Upper lobe of left lung (tissue), 6 donors: ENCODE data around the gene CTBP2. TPM values are rescaled to one million over a fixed set of nuclear protein-coding genes. Genes with fewer than 3 reads are reported as not detected.

Source experiments
- ATAC-seq, 2 donors: fragments of 200-7000 bp; cut with Tn5 transposase; one replicate each; pipeline ENCODE4 v1.9.1; 2022; ENCODE audit warnings: mild to moderate bottlenecking in 2 of 2, moderate library complexity in 2 of 2; ENCODE audit not compliant: low FRiP score in 2 of 2
- DNase-seq, 2 donors: peaks; one replicate each; pipeline ENCODE4 v3.0.0-alpha.2; 2019 to 2020
- H3K27ac ChIP-seq, 4 donors: fragments of 200-600 bp; sonication (generic); one replicate each; pipeline ENCODE4 v1.5.1; 2016 to 2019
- H3K27me3 ChIP-seq, 4 donors: fragments of 200-600 bp; sonication (generic); one replicate each; pipeline ENCODE4 v1.5.1; 2017 to 2019
- H3K36me3 ChIP-seq, 4 donors: fragments of 200-600 bp; sonication (generic); one replicate each; pipeline ENCODE4 v1.5.1; 2016 to 2019
- H3K4me1 ChIP-seq, 4 donors: fragments of 200-600 bp; sonication (generic); one replicate each; pipeline ENCODE4 v1.5.1; 2018 to 2019
- H3K4me3 ChIP-seq, 4 donors: fragments of 200-600 bp; sonication (generic); one replicate each; pipeline ENCODE4 v1.5.1; 2017 to 2019; ENCODE audit warnings: mild to moderate bottlenecking in 2 of 4, moderate library complexity in 1 of 4
- H3K9me3 ChIP-seq, 4 donors: fragments of 200-600 bp; sonication (generic); one replicate each; pipeline ENCODE4 v1.5.1; 2018 to 2019
- EP300 ChIP-seq, 4 donors: sonication (generic); formaldehyde crosslinking; IDR thresholded peaks; one replicate each; pipeline ENCODE4 v1.5.1; 2017; ENCODE audit warnings: antibody characterized with exemption in 4 of 4, control low read depth in 2 of 4
- POLR2A ChIP-seq, 4 donors: fragments of 450-650 bp; IDR thresholded peaks; one replicate each; pipeline ENCODE4 v1.5.1; 2016 to 2017; ENCODE audit warnings: antibody characterized with exemption in 4 of 4, mild to moderate bottlenecking in 2 of 4
- POLR2AphosphoS5 ChIP-seq, 2 donors: sonication (generic); formaldehyde crosslinking; IDR thresholded peaks; one replicate each; pipeline ENCODE4 v1.5.1; 2017; ENCODE audit warnings: antibody characterized with exemption in 2 of 2
- WGBS, 2 donors: methylation state at CpG; one replicate each; pipeline ENCODE4 v1.1.5; 2017 to 2018; 5-methylcytosine and 5-hydroxymethylcytosine counted together
- total RNA-seq, 6 donors: library from RNA; depleted of rRNA in 4 of 6; stranded (reverse); fragments of >200 nt in 4 of 6; gene quantifications; one replicate each; pipeline versions ENCODE4 v1.1.0 to v1.2.1, GENCODE V29; 2016 to 2021
- TF ChIP-seq, protein P1 (sequence below), 6 experiments: fragments of 450-650 bp in 4 of 6; fragments of 200-600 bp in 2 of 6; sonication (generic) in 2 of 6; IDR thresholded peaks; one replicate each; pipeline ENCODE4 v1.5.1; 2016 to 2019; ENCODE audit warnings: antibody characterized with exemption in 6 of 6
- donor health status: DM: no; HTN: no; CAD: no; lungs with moderate emphysema.
- donor health status: DM: no; HTN: yes; CAD: no; lungs with severe emphysema.

CTBP2 gene
- total RNA-seq, 6 donors from 2014 or later = 47.1 to 82.5 (median 59.7) TPM

DNA sequence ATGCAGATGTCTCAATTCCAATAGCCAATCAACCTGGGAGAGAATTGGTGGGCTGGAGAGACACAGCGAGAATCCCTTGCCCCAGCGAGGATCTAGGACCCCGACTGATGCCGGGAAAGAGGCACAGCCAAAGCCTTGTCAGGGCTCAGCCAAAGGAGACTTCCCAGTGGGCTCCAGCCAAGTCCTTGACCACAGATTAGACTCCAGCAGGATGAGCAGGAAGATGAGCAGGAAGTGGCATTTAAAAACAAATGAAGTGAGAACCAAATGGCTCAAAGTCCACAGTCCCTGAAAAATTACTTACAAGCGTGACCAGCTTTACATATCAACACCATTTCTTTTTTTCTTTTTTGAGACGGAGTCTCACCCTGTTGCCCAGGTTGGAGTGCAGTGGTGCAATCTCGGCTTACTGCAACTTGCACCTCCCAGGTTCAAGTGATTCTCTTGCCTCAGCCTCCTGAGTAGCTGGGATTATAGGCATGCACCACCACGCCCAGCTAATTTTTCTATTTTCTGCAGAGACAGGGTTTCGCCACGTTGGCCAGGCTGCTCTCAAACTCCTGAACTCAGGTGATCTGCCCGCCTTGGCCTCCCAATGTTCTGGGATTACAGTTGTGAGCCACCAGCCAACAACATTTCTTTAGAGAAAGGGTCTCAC is 40.2 kb downstream of the CTBP2 start:
- ATAC-seq (no peak), DNase-seq (no peak)
- peak overlapping the region; percentile 10 to 61 (median 16) for H3K27ac ChIP-seq
- WGBS, 2 donors = 57 to 60% methylated on average over 11 of the region's 11 CpGs
- no peaks in the 10 kb centered on the region for H3K27me3 ChIP-seq
- H3K36me3 ChIP-seq = no peaks in the 10 kb centered on the region
- H3K4me1 ChIP-seq = peaks cover 59 to 82% (median 78%) of the 10 kb centered on the region in 4 donors
- H3K4me3 ChIP-seq = no peak overlapping the region
- H3K9me3 ChIP-seq = no peaks in the 10 kb centered on the region
- TF ChIP-seq EP300 (IDR thresholded peaks at IDR 0.05) = no peak
- TF ChIP-seq POLR2AphosphoS5 (IDR thresholded peaks at IDR 0.05) = no peak
- TF ChIP-seq, protein P1, sequence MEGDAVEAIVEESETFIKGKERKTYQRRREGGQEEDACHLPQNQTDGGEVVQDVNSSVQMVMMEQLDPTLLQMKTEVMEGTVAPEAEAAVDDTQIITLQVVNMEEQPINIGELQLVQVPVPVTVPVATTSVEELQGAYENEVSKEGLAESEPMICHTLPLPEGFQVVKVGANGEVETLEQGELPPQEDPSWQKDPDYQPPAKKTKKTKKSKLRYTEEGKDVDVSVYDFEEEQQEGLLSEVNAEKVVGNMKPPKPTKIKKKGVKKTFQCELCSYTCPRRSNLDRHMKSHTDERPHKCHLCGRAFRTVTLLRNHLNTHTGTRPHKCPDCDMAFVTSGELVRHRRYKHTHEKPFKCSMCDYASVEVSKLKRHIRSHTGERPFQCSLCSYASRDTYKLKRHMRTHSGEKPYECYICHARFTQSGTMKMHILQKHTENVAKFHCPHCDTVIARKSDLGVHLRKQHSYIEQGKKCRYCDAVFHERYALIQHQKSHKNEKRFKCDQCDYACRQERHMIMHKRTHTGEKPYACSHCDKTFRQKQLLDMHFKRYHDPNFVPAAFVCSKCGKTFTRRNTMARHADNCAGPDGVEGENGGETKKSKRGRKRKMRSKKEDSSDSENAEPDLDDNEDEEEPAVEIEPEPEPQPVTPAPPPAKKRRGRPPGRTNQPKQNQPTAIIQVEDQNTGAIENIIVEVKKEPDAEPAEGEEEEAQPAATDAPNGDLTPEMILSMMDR (IDR thresholded peaks at IDR 0.05) = no peak
- TF ChIP-seq POLR2A (IDR thresholded peaks at IDR 0.05) = no peak

DNA sequence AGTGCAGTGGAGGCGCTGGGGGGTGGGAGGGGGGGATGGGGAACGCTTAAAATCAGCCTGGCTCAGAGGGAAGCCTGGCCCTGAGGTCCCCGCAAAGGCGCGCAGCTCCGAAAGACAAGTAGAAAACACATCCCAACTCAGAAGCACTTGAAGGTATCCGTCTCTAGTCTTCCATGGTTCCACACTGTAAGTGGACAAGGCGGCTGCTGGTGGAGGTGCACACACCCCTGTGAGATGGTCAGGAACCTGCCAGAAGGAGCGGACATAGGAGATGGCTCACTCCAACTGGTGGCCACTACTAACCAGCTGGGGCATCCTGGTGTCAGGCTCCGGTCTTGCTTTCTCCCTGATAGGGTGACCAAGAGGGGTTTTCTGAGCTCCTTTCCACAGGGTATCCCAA is 41.7 kb downstream of the CTBP2 start:
- 94 to 95% methylated on average over 4 to 10 of the region's 10 CpGs for WGBS, 2 donors
- Histone ChIP-seq H3K4me1 (peaks cover 60 to 87% (median 76%) of the 10 kb centered on the region in 4 donors), H3K9me3 (no peaks in the 10 kb centered on the region), H3K4me3 (no peak overlapping the region), H3K27ac (peak overlapping the region; percentile 60 to 79 (median 68)), H3K27me3 (no peaks in the 10 kb centered on the region), H3K36me3 (no peaks in the 10 kb centered on the region)
- ATAC-seq (no peak), DNase-seq (no peak)
- TF ChIP-seq, protein P1 (IDR thresholded peaks at IDR 0.05) = no peak
- TF ChIP-seq POLR2A (IDR thresholded peaks at IDR 0.05) (no peak), EP300 (IDR thresholded peaks at IDR 0.05) (no peak), POLR2AphosphoS5 (IDR thresholded peaks at IDR 0.05) (no peak)

DNA sequence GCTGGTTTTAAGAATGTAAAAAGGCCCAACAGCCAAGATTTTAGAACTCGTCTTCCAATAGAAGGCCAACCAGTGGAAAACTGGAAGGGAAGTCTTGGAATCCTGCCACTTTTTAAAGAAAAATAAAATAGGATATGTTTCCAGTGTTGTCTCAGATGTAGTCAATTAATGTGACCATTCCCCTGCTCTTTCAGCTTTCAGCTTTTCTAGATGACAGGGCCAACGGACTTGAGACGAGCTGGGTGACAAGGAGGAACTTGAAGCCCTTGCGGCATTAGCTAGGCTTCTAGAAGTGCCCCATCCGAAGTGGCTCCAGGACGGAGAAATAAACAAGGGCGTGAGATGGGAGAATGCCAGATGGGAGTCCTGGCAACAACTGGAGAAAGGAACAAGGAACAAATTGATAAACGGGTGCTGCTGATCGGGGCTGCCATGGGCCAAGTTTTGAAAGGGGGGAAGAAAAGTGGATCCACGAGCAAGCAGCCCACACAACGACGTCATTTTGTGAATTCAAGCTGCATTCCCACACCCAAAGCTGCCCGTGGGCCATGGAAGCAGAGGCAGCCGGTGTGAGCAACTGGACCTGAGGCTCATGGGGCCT is 42.3 kb downstream of the CTBP2 start:
- ATAC-seq = no peak
- peak overlapping the region; percentile 60 to 79 (median 68) for H3K27ac ChIP-seq
- no peaks in the 10 kb centered on the region for H3K27me3 ChIP-seq
- WGBS, 2 donors = 19 to 36% methylated on average over 13 to 14 of the region's 14 CpGs
- no peaks in the 10 kb centered on the region for H3K9me3 ChIP-seq
- no peak overlapping the region for H3K4me3 ChIP-seq
- peaks cover 58 to 87% (median 74%) of the 10 kb centered on the region in 4 donors for H3K4me1 ChIP-seq
- DNase-seq = no peak
- no peak for TF ChIP-seq EP300 (IDR thresholded peaks at IDR 0.05)
- H3K36me3 ChIP-seq = no peaks in the 10 kb centered on the region

DNA sequence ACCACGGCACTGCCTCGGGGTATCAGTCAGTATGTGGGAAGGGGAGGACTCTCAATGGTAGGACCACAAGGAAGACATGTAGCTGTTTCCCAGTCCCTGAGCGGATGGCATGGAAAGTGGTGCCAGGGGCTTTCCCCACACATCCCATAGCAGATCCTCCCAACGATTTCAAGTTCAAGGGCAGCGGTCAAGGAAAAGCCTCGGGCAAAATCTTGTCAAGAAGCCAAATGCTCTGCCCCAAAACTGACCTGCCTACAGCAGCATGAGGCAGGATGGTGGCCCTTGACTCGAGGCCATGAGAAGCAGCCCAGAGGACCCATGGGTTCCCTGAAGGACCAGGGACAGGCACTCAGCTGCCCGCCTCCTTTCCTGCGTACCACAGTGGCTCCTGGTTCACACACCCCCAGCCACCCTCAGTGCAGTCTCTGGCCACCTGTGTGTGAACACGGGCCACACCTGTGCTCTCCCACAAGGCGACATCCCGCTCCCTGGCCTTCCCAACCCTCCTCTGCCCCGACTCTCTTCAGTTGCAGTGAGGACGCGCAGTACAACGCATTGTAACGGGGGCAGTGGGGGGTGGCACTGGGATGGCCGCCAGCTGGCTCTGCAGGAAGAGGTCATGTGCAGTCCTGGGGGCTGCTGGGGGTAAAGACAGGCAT is 43.6 kb downstream of the CTBP2 start:
- Histone ChIP-seq H3K27me3 (no peaks in the 10 kb centered on the region), H3K9me3 (no peaks in the 10 kb centered on the region), H3K27ac (peak overlapping the region in 2 of 4 donors; percentile 70 to 79), H3K36me3 (no peaks in the 10 kb centered on the region), H3K4me3 (no peak overlapping the region), H3K4me1 (peaks cover 63 to 88% (median 71%) of the 10 kb centered on the region in 4 donors)
- ATAC-seq (no peak), DNase-seq (no peak)
- no peak for TF ChIP-seq POLR2AphosphoS5 (IDR thresholded peaks at IDR 0.05)
- TF ChIP-seq, protein P1 (IDR thresholded peaks at IDR 0.05) = no peak
- TF ChIP-seq EP300 (IDR thresholded peaks at IDR 0.05) = no peak
- 74 to 80% methylated on average over 15 to 18 of the region's 18 CpGs for WGBS, 2 donors

DNA sequence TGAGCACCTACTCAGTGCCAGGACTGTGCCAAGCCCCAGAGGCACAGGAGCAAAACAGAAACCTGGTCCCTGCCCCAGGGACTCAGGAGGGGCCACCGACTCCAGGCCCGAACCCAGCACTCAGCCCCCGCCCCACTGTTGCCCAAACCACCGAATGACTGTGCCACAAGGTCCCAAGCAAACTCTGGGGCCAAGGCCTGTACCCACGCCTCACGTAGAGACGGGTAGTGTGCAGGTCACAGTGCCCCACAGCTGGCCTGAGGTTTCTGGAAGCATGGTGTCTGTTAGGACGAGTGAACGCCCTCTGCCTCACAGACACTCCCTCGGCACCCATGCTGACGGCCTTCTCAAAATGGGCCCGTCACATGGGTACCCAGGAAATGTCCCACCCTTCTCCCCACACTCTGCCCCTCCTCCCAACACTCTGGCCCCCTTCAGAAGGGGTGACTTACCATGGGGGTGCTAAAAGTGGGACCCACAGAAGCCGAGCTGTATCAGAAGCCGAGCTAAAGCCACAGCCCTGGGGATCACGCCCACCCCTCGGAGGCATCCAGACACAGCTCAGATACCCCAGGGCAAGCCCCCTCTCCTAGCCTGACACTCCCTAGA is 44.2 kb downstream of the CTBP2 start:
- ATAC-seq (no peak), DNase-seq (no peak)
- H3K27me3 ChIP-seq = no peaks in the 10 kb centered on the region
- H3K9me3 ChIP-seq = no peaks in the 10 kb centered on the region
- WGBS, 2 donors = 93% methylated on average over 14 of the region's 16 CpGs; no CpG with 5 or more reads in 1 of the 2 donors
- no peak overlapping the region for H3K4me3 ChIP-seq
- H3K4me1 ChIP-seq = peaks cover 60 to 82% (median 68%) of the 10 kb centered on the region in 4 donors
- H3K27ac ChIP-seq = peak overlapping the region in 1 of 4 donors; percentile 70
- TF ChIP-seq POLR2A (IDR thresholded peaks at IDR 0.05) (no peak), POLR2AphosphoS5 (IDR thresholded peaks at IDR 0.05) (no peak), EP300 (IDR thresholded peaks at IDR 0.05) (no peak)
- TF ChIP-seq, protein P1 (IDR thresholded peaks at IDR 0.05) = no peak
- no peaks in the 10 kb centered on the region for H3K36me3 ChIP-seq
